ENCODE measurements around the gene B3GALT4. TPM values are rescaled to one million over a fixed set of nuclear protein-coding genes. Genes with fewer than 3 reads are reported as not detected.

B3GALT4 gene
- total and polyA plus RNA-seq, 2 of the 13 experiments (the other 11 are each of a cell fraction or from before 2014, with no cell fraction given), result 0.04 to 0.27 TPM

GRCh38 chr6:33247977-33248642 is 28.8 kb upstream of the B3GALT4 start (continued):
- peak; percentile 22; the same call in 1 of the 2 replicates for TF ChIP-seq TFDP1 (CRISPR knock-in tag; IDR thresholded peaks at IDR 0.05; ENCODE audit: borderline replicate concordance)
- TF ChIP-seq ZNF263 (CRISPR knock-in tag; IDR thresholded peaks at IDR 0.05), result no peak
- no peak for TF ChIP-seq BCL3 (CRISPR knock-in tag; IDR thresholded peaks at IDR 0.05)
- no peak for TF ChIP-seq ZNF274 (CRISPR knock-in tag; IDR thresholded peaks at IDR 0.05)
- no peak for TF ChIP-seq RBFOX2 (IDR thresholded peaks at IDR 0.05; ENCODE audit: low read depth, low read length)
- no peak for TF ChIP-seq HDAC6 (IDR thresholded peaks at IDR 0.05; ENCODE audit: low read depth, low read length)
- TF ChIP-seq SPEN (CRISPR knock-in tag; IDR thresholded peaks at IDR 0.05; ENCODE audit: low read depth), result no peak
- TF ChIP-seq ELK4 (CRISPR knock-in tag; IDR thresholded peaks at IDR 0.05; ENCODE audit: borderline replicate concordance), result no peak
- TF ChIP-seq ZBTB34 (CRISPR knock-in tag; IDR thresholded peaks at IDR 0.05), result no peak
- TF ChIP-seq GMEB2 (CRISPR knock-in tag; IDR thresholded peaks at IDR 0.05; ENCODE audit: low read depth), result no peak
- no peak for TF ChIP-seq TIGD3 (CRISPR knock-in tag; IDR thresholded peaks at IDR 0.05; ENCODE audit: borderline replicate concordance)
- no peak for TF ChIP-seq CCAR2 (optimal IDR thresholded peaks at IDR 0.05; ENCODE audit: low read depth, low read length)
- no peak for TF ChIP-seq NR2F6 (IDR thresholded peaks at IDR 0.05)
- 0 out of 2 replicates have a peak, but pooled peaks have one; percentile 35 for TF ChIP-seq NR2F6 (CRISPR knock-in tag; IDR thresholded peaks at IDR 0.05)
- no peak for TF ChIP-seq MLXIP (CRISPR knock-in tag; IDR thresholded peaks at IDR 0.05; ENCODE audit: borderline replicate concordance)
- no peak for TF ChIP-seq SP2 (CRISPR knock-in tag; IDR thresholded peaks at IDR 0.05)
- TF ChIP-seq NR2F1 (CRISPR knock-in tag; IDR thresholded peaks at IDR 0.05), result no peak
- TF ChIP-seq ZNF709 (CRISPR knock-in tag; IDR thresholded peaks at IDR 0.05), result no peak
